ENCODE results near the gene EEIG2.
"Not testable (repeated sequence)": the region's sequence is repeated elsewhere in the genome, so short reads cannot be mapped to it uniquely, and the experiment has no call there.

EEIG2 gene

DNA sequence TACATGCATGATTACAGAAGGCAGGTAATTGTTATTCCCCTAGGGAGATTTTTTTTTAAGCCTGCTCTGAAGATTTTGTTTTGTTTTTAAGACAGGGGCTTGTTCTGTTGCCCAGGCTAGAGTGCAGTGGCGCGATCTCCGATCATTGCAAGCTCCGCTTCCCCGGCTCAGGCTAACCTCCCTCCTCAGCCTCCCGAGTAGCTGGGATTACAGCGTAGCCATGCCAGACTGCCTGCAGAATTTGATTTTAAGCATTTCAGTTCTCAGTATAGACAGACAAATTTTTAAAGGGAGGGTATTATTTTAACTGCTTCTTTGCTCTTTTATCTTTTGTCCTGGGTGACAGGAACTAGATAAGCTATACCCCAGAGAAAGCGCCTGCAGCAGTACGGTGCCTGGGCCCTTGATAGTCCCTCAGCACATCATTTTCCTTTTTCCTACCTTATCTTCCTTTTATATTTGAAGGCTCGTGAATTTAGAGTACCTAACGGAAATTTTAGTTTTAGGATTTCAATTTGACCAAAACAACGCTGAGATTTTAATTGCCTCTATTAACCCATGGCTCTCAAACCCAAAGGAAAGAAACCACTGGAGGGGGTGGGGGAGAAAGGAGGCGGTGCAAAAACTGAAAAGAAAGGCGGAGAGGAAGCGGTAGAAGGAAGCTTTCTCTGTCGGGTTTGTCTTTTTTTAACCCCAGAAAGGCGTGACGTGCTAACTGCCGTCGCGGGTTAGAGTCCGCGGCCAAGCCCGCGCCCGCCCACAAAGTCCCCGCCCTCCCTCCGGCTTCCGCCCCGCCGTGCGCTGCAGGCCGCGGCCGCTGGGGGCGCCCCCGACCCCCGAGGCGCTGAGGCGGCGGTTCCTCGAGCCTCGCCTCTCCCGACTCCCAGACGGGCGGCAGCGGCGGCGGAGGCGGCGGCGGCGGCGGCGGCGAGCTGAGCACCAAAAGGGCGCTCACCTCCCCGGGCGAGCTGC is at the start of gene EEIG2:
TSS of gene EEIG2 (plus strand) at position 886 of the 972 bp plus-strand sequence. CDS start 329 bp downstream, outside the sequence.
- DNase-seq (ENCODE audit: low read depth in 2 of 2): peak; percentile 78 to 86

DNA sequence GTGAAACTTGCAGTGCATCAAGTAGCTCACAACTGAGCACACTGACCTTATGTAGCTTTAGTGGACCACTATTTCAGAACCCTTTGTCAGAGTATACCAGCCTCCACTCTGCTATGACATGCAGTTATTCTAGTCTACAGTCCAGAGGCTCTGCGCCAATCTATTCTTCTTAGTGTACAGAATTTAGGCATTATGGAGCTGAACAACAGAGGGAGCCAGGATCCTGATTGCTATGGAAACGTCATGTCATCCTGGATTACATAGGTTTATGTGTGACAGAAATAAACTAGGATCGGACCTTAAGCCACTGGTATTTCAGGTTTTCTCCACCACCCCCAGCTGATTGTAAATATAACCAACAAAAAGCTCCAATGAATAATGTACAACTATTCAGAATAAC is 48.1 kb upstream of the EEIG2 start:
- no peak for DNase-seq (ENCODE audit: low read depth in 2 of 2)

DNA sequence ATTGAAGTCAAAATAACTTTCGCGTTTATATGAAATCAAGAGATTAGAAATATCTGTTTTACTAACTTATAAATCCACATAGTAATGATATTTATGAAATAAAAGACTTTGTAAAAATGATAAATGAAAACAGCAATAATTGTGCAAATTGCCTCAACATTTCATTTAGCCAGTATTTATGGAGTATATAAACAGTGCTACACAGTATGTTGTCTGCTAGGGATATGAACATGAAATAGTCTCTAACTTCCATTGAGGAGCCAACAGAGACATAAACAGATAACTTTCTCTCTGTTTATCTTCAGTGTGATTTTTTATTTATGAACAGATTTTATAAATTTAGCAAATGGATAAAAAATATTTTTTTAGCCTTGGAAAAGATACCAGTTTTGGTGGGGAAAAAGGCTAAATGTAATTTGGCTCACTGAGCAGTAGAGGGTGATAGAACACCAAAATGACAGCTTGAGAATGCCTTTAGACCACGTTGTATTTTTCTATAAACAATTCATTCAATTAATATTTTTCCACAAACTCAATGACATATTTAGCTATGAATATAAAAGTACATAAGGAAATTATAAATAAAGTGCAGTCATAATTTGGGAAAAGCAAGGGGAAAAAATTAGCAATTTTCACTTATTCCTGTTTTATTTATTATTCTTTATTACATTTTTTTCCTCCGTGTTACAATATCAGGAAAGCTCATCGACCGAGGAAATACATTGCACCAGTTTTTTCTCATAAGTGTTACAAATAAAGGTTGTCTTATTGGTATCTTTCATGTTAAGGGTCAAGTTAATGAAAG is 47.5 kb upstream of the EEIG2 start:
- DNase-seq (ENCODE audit: low read depth in 2 of 2): no peak

DNA sequence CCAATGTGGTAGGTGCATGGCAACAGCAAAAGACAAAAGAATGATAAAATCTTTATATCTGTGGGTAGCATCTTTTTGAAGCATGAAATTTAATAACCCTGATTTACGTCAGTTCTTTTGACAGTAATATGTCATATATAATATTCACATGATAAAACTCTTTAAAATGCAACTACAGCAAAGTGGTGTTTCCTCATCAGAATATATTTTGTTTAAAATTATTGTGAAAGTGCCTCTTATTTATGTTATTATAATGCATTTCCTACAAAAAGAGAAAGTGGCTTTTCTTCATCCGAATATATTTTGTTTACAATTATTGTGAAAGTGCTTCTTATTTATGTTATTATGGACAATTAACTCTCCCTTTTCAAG is 46.9 kb upstream of the EEIG2 start:
- DNase-seq (ENCODE audit: low read depth in 2 of 2): no peak

DNA sequence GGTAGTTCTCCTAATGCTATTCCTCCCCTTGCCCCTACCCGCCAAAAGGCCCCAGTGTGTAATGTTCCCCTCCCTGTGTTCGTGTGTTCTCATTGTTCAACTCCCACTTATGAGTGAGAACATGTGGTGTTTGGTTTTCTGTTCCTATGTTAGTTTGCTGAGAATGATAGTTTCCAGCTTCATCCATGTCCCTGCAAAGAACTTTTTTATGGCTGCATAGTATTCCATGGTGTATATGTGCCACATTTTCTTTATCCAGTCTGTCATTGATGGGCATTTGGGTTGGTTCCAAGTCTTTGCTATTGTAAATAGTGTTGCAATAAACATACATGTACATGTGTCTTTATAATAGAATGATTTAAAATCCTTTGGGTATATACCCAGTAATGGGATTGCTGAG is 46.0 kb upstream of the EEIG2 start:
- not testable (repeated sequence) for DNase-seq (ENCODE audit: low read depth in 2 of 2)

DNA sequence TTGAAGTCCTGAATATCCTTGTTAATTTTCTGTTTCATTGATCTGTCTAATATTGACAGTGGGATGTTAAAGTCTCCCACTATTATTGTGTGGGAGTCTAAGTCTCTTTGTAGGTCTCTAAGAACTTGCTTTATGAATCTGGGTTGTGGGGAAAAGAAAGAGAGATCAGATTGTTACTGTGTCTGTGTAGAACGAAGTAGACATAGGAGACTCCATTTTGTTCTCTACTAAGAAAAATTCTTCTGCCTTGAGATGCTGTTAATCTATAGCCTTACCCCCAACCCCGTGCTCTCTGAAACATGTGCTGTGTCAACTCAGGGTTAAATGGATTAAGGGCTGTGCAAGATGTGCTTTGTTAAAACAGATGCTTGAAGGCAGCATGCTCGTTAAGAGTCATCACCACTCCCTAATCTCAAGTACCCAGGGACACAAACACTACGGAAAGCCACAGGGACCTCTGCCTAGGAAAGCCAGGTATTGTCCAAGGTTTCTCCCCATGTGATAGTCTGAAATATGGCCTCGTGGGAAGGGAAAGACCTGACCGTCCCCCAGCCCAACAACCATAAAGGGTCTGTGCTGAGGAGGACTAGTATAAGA is 42.5 kb upstream of the EEIG2 start:
- not testable (repeated sequence) for DNase-seq (ENCODE audit: low read depth in 2 of 2)

DNA sequence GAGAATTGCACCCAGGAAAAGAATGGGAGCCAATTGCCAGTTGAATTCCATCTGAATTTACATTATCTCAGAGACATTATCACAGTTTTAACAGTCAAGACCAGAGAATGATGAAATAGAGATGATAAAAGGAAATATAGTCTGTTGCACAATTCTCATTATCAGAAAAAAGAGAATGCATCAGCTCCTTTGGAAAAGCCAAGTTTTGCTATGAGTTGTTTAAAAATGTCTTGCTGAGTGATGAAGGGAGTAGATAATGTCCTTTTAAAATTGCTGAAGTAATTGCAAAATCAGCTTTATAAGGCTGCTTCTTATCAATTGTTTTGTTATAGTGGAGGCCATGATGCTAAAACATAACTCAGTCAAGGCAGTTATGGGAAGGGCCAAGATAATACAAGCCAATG is 37.9 kb upstream of the EEIG2 start:
- no peak for DNase-seq (ENCODE audit: low read depth in 2 of 2)

DNA sequence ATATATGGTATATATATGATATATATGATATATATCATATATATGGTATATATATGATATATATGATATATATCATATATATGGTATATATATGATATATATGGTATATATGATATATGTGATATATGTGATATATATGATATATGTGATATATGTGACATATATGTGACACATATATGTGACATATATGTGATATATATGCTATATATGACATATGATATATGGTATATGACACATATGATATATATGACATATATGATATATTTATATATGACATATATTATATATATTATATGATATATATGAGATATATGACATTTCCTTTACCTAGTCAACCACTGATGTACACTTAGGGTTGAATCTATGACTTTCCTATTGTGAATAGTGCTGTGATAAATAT is 36.1 kb upstream of the EEIG2 start:
- no peak for DNase-seq (ENCODE audit: low read depth in 2 of 2)

DNA sequence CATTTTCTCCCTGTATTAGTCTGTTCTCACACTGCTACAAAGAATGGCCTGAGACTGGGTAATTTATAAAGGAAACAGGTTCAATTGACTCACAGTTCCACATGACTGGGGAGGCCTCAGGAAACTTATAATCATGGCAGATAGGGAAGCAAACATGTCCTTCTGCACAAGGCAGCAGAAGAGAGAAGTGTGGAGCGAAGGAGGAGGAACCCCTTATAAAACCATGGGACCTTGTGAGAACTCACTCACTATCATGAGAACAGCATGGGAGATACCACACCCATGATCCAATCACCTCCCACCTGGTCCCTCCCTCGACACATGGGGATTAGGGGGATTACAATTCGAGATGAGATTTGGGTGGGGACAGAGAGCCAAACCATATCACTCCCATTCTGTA is 35.2 kb upstream of the EEIG2 start:
- DNase-seq (ENCODE audit: low read depth in 2 of 2): no peak

DNA sequence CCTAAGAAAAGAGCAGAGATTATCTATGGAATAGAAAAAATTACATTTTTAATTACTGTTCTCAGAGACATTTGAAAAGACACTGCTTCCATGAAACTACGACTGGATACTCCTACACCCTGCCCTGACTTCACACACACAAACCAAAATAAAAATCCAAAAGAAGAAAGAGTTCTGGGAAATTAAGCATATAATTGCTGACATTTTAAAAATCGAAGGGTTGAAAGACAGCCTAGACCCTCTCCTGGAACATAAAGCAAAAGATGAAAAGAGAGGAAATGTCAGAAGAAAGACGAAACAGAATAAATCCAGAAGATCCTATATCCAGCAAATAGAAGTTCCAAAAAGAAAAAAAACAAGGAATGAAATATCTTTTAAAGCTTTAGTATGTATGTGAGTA is 32.8 kb upstream of the EEIG2 start:
- DNase-seq (ENCODE audit: low read depth in 2 of 2): no peak

DNA sequence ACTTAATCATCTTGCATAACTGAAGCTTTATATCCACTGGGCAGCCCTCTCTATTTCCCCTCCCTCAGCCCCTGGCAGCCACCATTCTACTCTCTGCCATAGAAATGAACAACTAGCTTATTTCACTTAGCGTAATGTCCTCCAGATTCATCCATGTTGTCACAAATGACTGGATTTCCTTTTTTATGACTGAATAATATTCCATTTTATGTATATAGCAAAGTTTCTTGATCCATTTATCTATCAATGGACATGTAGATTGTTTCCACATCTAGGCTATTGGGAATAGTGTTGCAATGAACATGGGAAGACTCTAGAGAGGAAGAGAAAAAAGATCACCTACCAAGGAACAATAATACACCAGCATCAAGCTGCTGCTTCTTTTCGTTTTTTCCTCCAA is 32.1 kb upstream of the EEIG2 start:
- no peak for DNase-seq (ENCODE audit: low read depth in 2 of 2)

DNA sequence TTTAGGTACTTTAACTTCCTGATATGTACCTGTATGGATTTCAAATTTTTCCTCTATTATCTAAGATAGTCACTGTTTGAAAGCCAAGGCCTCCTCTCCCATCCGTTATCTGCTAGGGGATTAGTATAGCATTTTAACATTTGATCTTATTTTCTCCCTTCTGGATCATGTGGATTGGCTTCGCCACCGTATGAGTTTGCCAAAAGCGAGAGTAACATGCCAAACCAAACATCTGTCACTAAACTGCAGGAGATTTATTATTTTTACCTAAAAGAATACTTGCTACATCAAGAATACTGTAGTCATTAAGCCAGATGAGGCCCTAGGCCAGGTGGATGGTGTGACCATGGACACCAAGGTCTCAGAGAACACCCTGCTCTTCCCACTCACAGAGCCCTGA is 28.5 kb upstream of the EEIG2 start:
- no peak for DNase-seq (ENCODE audit: low read depth in 2 of 2)

DNA sequence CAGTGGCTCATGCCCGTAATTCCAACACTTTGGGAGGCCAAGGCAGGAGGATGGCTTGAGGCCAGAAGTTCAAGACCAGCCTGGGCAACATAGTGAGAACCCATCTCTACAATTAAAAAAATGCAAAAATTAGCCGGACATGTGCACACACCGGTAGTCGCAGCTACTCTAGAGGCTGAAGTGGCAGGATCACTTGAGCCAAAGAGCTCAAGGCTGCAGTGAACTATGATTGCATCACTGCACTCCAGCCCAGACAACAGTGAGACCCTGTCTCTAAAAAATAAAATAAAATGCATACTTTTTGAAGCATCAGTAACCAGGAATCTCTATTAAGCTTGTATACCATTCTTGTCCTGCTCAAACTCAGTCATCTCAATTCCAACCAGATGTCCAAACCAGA is 27.2 kb upstream of the EEIG2 start:
- no peak for DNase-seq (ENCODE audit: low read depth in 2 of 2)

DNA sequence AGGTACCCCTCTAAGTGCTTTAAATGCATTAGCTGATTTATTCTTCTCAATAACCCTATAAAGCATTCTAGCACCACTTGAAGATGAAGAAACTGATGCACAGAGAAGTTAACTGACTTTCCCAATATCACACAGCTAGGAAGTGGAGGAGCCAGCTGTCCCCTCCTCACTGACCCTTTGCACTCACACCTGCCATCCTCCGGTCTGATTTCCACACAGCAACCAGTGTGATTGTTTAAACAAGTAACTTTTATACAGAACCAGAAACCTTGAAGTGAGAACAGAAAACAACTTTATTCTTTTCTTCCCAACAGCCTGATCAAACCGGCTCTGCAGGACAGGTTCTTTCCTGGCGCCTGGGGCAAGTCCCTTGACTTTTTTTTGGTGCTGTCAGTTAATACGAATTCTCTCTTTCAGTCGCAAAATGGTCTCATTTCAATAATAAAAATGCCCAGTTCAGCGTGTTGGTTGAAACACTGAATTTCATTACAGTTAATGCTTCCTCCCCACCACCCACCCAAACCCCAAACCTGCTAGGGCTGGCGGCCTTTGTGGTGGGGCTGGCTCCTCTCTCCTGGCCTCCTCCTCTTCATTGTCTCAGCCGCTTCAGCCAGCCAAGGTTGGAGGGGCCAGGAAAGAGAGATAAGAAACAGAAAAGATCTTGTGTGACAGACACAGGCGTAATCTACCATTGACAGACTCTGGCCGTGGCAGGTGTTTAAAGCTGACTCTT is 26.4 kb upstream of the EEIG2 start:
- no peak for DNase-seq (ENCODE audit: low read depth in 2 of 2)

DNA sequence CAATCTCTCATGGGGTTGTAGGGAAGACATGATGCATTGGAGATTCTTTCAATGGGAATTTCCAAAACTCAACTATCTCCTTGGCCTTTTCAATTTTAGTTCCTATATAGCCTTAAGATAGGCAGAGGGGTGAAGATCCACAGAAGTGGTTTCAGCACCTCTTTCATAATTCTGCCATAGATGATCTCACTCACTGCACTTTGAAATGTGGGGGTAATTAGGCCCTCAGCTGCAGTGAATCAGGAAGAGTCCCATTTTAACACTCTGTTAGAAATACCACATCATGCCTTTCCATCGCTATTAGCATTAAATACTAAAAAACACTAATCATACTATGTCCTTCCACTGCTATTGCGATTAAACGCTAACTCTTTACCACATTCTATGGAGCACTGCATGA is 25.1 kb upstream of the EEIG2 start:
- no peak for DNase-seq (ENCODE audit: low read depth in 2 of 2)

DNA sequence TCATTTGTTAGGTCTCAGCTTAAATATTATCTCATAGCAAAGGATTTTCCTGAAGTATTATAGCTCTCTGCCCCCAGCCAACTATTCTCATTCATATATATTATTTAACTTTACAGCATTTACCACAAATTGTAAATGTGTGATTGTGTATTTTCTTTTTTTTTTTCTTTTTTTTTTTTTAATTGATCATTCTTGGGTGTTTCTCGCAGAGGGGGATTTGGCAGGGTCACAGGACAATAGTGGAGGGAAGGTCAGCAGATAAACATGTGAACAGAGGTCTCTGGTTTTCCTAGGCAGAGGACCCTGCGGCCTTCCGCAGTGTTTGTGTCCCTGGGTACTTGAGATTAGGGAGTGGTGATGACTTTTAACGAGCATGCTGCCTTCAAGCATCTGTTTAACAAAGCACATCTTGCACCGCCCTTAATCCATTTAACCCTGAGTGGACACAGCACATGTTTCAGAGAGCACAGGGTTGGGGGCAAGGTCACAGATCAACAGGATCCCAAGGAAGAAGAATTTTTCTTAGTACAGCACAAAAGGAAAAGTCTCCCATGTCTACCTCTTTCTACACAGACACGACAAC is 24.5 kb upstream of the EEIG2 start:
- not testable (repeated sequence) for DNase-seq (ENCODE audit: low read depth in 2 of 2)

DNA sequence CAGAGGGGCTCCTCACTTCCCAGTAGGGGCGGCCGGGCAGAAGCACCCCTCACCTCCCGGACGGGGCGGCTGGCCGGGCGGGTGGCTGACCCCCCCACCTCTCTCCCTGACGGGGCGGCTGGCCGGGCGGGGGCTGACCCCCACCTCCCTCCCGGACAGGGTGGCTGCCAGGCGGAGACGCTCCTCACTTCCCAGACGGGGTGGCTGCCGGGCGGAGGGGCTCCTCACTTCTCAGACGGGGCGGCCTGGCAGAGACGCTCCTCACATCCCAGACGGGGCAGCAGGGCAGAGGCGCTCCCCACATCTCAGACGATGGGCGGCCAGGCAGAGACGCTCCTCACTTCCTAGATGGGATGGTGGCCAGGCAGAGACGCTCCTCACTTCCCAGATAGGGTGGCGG is 23.9 kb upstream of the EEIG2 start:
- DNase-seq (ENCODE audit: low read depth in 2 of 2): not testable (repeated sequence)

DNA sequence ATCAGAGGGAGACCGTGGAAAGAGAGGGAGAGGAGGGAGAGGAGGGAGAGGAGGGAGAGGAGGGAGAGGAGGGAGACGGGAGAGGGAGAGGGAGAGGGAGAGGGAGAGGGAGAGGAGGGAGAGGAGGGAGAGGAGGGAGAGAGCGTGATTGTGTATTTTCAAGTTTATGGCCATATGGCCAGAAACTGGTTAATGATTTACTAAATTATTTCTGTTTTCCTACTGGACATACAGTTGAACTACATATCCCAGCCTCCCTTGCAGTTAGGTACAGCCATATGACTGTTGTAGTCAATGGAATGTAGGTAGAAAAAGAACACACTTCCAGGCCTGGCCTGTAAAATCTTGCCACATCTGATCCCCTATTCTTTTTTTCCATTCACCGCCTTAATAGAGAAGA is 23.1 kb upstream of the EEIG2 start:
- DNase-seq (ENCODE audit: low read depth in 2 of 2): not testable (repeated sequence)

DNA sequence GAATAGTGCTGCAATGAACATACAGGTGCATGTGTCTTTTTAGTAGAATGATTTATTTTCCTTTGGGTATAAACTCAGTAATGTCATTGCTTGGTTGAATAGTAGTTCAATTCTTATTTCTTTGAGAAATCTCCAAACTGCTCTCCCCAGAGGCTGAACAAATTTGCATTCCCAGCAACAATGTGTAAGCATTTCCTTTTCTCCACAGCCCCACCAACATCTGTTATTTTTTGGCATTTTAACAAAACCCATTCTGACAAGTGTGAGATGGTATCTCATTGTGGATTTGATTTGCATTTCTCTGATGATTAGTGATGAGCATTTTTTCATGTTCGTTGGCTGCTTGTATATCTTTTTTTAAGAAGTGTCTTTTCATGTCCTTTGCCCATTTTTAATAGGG is 21.9 kb upstream of the EEIG2 start:
- no peak for DNase-seq (ENCODE audit: low read depth in 2 of 2)

DNA sequence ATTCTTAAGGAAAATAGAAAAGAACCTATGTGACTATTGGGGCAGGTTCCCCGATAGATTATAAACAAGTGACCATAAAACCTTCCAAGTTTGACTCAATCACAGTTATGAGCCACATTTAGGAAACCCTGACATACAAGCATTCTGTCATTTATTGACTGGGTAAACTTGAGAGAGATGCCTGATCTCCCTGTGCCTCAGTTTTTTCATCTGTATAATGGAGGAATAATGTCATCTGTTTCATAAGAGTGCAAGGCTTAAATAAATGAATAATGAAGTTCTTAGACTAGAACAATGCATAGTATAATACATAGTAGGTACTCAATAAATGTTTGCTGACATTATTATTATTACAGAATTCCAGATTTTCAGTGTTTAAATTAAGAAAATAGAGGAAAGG is 18.9 kb upstream of the EEIG2 start:
- DNase-seq (ENCODE audit: low read depth in 2 of 2): no peak

DNA sequence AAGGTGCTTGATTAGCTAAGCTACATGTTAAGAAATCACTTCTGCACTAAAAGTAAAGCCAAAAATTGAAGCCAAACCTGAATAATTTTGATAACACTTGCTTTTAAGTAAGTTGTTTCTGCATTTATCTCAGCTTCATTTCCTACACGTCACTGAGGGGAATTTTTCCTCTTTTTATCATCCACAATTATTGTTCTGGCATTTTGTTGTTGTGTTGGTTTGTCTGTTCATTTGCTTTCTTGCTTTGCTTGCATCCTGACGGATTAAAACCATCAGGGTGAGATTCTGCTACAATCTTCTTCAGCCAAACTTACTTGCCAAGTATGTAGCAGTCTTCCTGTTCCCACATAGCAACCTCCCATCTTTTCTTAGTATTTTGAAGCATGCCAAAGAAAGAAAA is 18.0 kb upstream of the EEIG2 start:
- DNase-seq (ENCODE audit: low read depth in 2 of 2): no peak
